ENCODE data around the gene PLXNA4. TPM values are rescaled to one million over a fixed set of nuclear protein-coding genes. Genes with fewer than 3 reads are reported as not detected.

Gene PLXNA4
- total RNA-seq, 1 donor from 2014 or later = 3.5 TPM

- TF ChIP-seq, protein P1, sequence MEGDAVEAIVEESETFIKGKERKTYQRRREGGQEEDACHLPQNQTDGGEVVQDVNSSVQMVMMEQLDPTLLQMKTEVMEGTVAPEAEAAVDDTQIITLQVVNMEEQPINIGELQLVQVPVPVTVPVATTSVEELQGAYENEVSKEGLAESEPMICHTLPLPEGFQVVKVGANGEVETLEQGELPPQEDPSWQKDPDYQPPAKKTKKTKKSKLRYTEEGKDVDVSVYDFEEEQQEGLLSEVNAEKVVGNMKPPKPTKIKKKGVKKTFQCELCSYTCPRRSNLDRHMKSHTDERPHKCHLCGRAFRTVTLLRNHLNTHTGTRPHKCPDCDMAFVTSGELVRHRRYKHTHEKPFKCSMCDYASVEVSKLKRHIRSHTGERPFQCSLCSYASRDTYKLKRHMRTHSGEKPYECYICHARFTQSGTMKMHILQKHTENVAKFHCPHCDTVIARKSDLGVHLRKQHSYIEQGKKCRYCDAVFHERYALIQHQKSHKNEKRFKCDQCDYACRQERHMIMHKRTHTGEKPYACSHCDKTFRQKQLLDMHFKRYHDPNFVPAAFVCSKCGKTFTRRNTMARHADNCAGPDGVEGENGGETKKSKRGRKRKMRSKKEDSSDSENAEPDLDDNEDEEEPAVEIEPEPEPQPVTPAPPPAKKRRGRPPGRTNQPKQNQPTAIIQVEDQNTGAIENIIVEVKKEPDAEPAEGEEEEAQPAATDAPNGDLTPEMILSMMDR (IDR thresholded peaks at IDR 0.05; ENCODE audit: unreplicated experiment) = no peak
- no peaks in the 10 kb centered on the region for H3K9me3 Mint-ChIP-seq (ENCODE audit: unreplicated experiment)
- H3K4me1 Mint-ChIP-seq (ENCODE audit: unreplicated experiment) = peaks cover 4% of the 10 kb centered on the region
- no peaks in the 10 kb centered on the region for H3K36me3 Mint-ChIP-seq (ENCODE audit: low read depth, unreplicated experiment)
- no peak overlapping the region for H3K27ac Mint-ChIP-seq (ENCODE audit: unreplicated experiment)
- H3K27me3 Mint-ChIP-seq (ENCODE audit: unreplicated experiment) = peaks cover 2% of the 10 kb centered on the region
- no peak for DNase-seq (ENCODE audit: low spot score)
- H3K4me3 Mint-ChIP-seq (ENCODE audit: unreplicated experiment) = no peak overlapping the region
These were observed 461.2 kb downstream of the PLXNA4 start for GRCh38 chr7:132115028-132115427.

GRCh38 chr7:132114411-132114810 is 461.9 kb downstream of the PLXNA4 start:
- TF ChIP-seq, protein P1 (IDR thresholded peaks at IDR 0.05; ENCODE audit: unreplicated experiment) = no peak
- Mint-ChIP-seq H3K27me3 (ENCODE audit: unreplicated experiment) (peaks cover 2% of the 10 kb centered on the region), H3K4me3 (ENCODE audit: unreplicated experiment) (no peak overlapping the region), H3K36me3 (ENCODE audit: low read depth, unreplicated experiment) (no peaks in the 10 kb centered on the region), H3K27ac (ENCODE audit: unreplicated experiment) (no peak overlapping the region), H3K9me3 (ENCODE audit: unreplicated experiment) (no peaks in the 10 kb centered on the region), H3K4me1 (ENCODE audit: unreplicated experiment) (peaks cover 4% of the 10 kb centered on the region)
- DNase-seq (ENCODE audit: low spot score) = no peak

- Mint-ChIP-seq H3K4me3 (ENCODE audit: unreplicated experiment) (no peak overlapping the region), H3K27me3 (ENCODE audit: unreplicated experiment) (peaks cover 2% of the 10 kb centered on the region), H3K9me3 (ENCODE audit: unreplicated experiment) (no peaks in the 10 kb centered on the region), H3K4me1 (ENCODE audit: unreplicated experiment) (peaks cover 5% of the 10 kb centered on the region), H3K36me3 (ENCODE audit: low read depth, unreplicated experiment) (no peaks in the 10 kb centered on the region), H3K27ac (ENCODE audit: unreplicated experiment) (no peak overlapping the region)
- no peak for DNase-seq (ENCODE audit: low spot score)
- TF ChIP-seq, protein P1 (IDR thresholded peaks at IDR 0.05; ENCODE audit: unreplicated experiment) = no peak
These were observed 462.5 kb downstream of the PLXNA4 start for GRCh38 chr7:132113536-132114371.

- DNase-seq (ENCODE audit: low spot score) = no peak
- Mint-ChIP-seq H3K27ac (ENCODE audit: unreplicated experiment) (no peak overlapping the region), H3K36me3 (ENCODE audit: low read depth, unreplicated experiment) (no peaks in the 10 kb centered on the region), H3K9me3 (ENCODE audit: unreplicated experiment) (no peaks in the 10 kb centered on the region), H3K27me3 (ENCODE audit: unreplicated experiment) (peaks cover 2% of the 10 kb centered on the region), H3K4me1 (ENCODE audit: unreplicated experiment) (peaks cover 7% of the 10 kb centered on the region), H3K4me3 (ENCODE audit: unreplicated experiment) (no peak overlapping the region)
- TF ChIP-seq, protein P1 (IDR thresholded peaks at IDR 0.05; ENCODE audit: unreplicated experiment) = no peak
These were observed 463.6 kb downstream of the PLXNA4 start for GRCh38 chr7:132112657-132113056.

DNA sequence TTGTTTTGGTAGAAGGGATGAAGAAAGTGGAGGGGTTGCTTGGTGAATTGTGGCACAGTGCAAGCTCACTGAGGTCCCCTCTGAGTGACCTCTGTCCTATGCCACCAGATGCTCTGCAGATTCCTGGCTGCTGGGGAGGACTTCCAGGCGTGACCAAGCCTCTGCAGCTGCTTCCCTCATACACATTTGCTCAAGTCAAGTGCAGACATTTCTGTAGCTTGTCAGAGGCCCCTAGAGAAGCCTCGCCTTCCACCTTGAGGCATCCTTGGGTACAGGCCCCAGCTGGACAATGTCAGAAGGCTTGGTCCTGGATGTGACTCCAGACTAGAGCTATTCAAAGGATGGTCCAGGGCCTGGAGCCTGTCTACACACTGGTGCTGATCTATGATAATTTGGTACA is 464.2 kb downstream of the PLXNA4 start:
- no peaks in the 10 kb centered on the region for H3K9me3 Mint-ChIP-seq (ENCODE audit: unreplicated experiment)
- H3K4me3 Mint-ChIP-seq (ENCODE audit: unreplicated experiment) = no peak overlapping the region
- peaks cover 2% of the 10 kb centered on the region for H3K27me3 Mint-ChIP-seq (ENCODE audit: unreplicated experiment)
- H3K4me1 Mint-ChIP-seq (ENCODE audit: unreplicated experiment) = peaks cover 7% of the 10 kb centered on the region
- TF ChIP-seq, protein P1 (IDR thresholded peaks at IDR 0.05; ENCODE audit: unreplicated experiment) = no peak
- no peaks in the 10 kb centered on the region for H3K36me3 Mint-ChIP-seq (ENCODE audit: low read depth, unreplicated experiment)
- no peak overlapping the region for H3K27ac Mint-ChIP-seq (ENCODE audit: unreplicated experiment)
- no peak for DNase-seq (ENCODE audit: low spot score)

All from endothelial cell (in vitro differentiated cells).